Lung (tissue), 12 donors: Measurements from ENCODE around the gene PAX6. TPM values are rescaled to one million over a fixed set of nuclear protein-coding genes. Genes with fewer than 3 reads are reported as not detected.
A peak's percentile ranks its signal among the peaks of the same experiment; 100 is the strongest.

Experiments used
- ATAC-seq: fragments of 200-7000 bp; cut with Tn5 transposase; one replicate; pipeline ENCODE4 v1.9.1; 2020; ENCODE audit warnings: moderate number of reproducible peaks; ENCODE audit not compliant: insufficient read depth, low FRiP score
- DNase-seq, 3 donors: peaks; one replicate each; pipeline ENCODE4 v3.0.0-alpha.2; 2013 to 2017
- H3K27ac ChIP-seq, 2 donors: one replicate each; pipeline ENCODE4 v1.5.1; 2013; ENCODE audit warnings: mild to moderate bottlenecking in 2 of 2, moderate library complexity in 2 of 2, control low read depth in 1 of 2, inconsistent platforms in 1 of 2, low read depth in 1 of 2, low read length in 1 of 2
- H3K27me3 ChIP-seq, 3 donors: one replicate each; pipeline ENCODE4 v1.5.1; 2013; ENCODE audit warnings: low read length in 2 of 3; ENCODE audit not compliant: control insufficient read depth in 3 of 3, insufficient read depth in 3 of 3
- H3K36me3 ChIP-seq, 4 donors: one replicate each; pipeline ENCODE4 v1.5.1; 2013; ENCODE audit warnings: low read length in 4 of 4, mild to moderate bottlenecking in 1 of 4, moderate library complexity in 1 of 4; ENCODE audit not compliant: control insufficient read depth in 4 of 4, insufficient read depth in 4 of 4
- H3K4me1 ChIP-seq, 5 donors: one replicate each; pipeline ENCODE4 v1.5.1; 2013; ENCODE audit warnings: low read length in 5 of 5, mild to moderate bottlenecking in 2 of 5, moderate library complexity in 1 of 5; ENCODE audit not compliant: control insufficient read depth in 5 of 5, insufficient read depth in 5 of 5
- H3K4me3 ChIP-seq: one replicate; pipeline ENCODE4 v1.5.1; 2013; ENCODE audit warnings: mild to moderate bottlenecking, control low read depth, moderate library complexity
- H3K9ac ChIP-seq, 2 donors: one replicate each; pipeline ENCODE4 v1.5.1; 2013; ENCODE audit warnings: low read length in 2 of 2, control low read depth in 1 of 2; ENCODE audit not compliant: insufficient read depth in 1 of 2
- H3K9me3 ChIP-seq, 4 donors: one replicate each; pipeline ENCODE4 v1.5.1; 2013; ENCODE audit warnings: low read length in 3 of 4, mild to moderate bottlenecking in 1 of 4, moderate library complexity in 1 of 4; ENCODE audit not compliant: control insufficient read depth in 4 of 4, insufficient read depth in 3 of 4
- WGBS, 2 donors: extraction: QIAGEN DNeasy Blood & Tissue Kit; methylation state at CpG; one replicate each; pipeline ENCODE4 v1.1.7; 2013; 5-methylcytosine and 5-hydroxymethylcytosine counted together
- polyA plus RNA-seq, 2 donors: library from polyadenylated mRNA; stranded (reverse); fragments of 200-250 nt; gene quantifications; one replicate each; pipeline ENCODE4 v1.2.1, GENCODE V29; 2013
- total RNA-seq, 2 donors: library from RNA; depleted of rRNA in 1 of 2; stranded (reverse); fragments of >200 nt in 1 of 2; gene quantifications; one replicate each; pipeline ENCODE4 v1.2.1, GENCODE V29; 2014 to 2021
- TF ChIP-seq, protein P1 (sequence below): IDR thresholded peaks from 2 replicates; pipeline ENCODE4 v1.5.1; 2012; ENCODE audit warnings: mild to moderate bottlenecking; ENCODE audit errors: control extremely low read depth, extremely low read depth
- donor health status: control.
- donor health status: control.
- donor health status: Bipolar disorder and iron deficiency.
- donor health status: healthy.
- donor health status: DM: yes; HTN: yes; CAD: no.

The PAX6 gene
- total and polyA plus RNA-seq, 4 donors: 0.01 TPM; not detected in 3

DNA sequence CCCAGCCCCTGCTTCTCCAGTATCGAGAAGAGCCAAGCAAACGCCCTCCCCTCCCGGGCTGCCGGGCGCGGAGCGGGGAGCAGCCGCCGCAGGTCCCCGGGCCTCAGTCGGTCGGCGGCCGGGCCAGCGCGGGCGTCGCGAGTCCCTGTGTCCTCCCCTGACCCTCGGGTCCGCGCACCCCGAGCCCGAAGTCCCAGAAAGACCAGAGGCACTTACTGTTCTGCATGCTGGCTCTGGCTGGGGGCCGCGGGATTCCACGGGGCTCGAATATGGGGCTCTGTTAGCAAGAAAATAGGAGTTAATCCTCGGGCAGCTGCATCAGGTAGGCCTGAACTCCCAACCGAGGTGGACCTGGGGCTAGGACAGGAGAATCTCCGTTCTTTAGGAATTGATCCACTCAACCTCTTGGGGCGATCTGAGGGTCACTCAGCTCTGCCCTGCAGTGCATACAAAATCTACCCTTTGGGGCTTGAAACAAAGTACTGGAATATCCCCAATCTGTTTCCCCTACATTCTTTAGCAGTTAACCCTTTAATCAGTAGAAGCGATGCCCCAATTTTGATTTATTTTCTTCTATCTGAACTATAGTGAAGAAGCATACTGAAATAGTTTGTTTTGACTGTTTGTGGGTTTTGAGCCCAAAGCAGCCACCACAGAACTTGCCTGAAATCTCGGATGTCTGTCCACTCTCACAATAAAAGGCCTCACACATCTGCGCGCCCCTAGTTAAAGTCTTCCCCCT lies 4.8 kb downstream of the PAX6 start:
- TF ChIP-seq, protein P1, sequence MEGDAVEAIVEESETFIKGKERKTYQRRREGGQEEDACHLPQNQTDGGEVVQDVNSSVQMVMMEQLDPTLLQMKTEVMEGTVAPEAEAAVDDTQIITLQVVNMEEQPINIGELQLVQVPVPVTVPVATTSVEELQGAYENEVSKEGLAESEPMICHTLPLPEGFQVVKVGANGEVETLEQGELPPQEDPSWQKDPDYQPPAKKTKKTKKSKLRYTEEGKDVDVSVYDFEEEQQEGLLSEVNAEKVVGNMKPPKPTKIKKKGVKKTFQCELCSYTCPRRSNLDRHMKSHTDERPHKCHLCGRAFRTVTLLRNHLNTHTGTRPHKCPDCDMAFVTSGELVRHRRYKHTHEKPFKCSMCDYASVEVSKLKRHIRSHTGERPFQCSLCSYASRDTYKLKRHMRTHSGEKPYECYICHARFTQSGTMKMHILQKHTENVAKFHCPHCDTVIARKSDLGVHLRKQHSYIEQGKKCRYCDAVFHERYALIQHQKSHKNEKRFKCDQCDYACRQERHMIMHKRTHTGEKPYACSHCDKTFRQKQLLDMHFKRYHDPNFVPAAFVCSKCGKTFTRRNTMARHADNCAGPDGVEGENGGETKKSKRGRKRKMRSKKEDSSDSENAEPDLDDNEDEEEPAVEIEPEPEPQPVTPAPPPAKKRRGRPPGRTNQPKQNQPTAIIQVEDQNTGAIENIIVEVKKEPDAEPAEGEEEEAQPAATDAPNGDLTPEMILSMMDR: no peak
- WGBS, 2 donors: 8 to 10% methylated on average over 36 of the region's 36 CpGs
- H3K27ac ChIP-seq: no peak overlapping the region
- no peak overlapping the region for H3K9ac ChIP-seq
- H3K27me3 ChIP-seq: peaks cover 10 to 92% (median 89%) of the 10 kb centered on the region in 3 donors
- H3K4me1 ChIP-seq: peaks cover 0 to 35% (median 4%) of the 10 kb centered on the region in 5 donors
- no peaks in the 10 kb centered on the region for H3K36me3 ChIP-seq
- H3K4me3 ChIP-seq: no peak overlapping the region
- no peak for DNase-seq
- no peak for ATAC-seq
- H3K9me3 ChIP-seq: peaks cover 0 to 31% (median 0%) of the 10 kb centered on the region in 4 donors

DNA sequence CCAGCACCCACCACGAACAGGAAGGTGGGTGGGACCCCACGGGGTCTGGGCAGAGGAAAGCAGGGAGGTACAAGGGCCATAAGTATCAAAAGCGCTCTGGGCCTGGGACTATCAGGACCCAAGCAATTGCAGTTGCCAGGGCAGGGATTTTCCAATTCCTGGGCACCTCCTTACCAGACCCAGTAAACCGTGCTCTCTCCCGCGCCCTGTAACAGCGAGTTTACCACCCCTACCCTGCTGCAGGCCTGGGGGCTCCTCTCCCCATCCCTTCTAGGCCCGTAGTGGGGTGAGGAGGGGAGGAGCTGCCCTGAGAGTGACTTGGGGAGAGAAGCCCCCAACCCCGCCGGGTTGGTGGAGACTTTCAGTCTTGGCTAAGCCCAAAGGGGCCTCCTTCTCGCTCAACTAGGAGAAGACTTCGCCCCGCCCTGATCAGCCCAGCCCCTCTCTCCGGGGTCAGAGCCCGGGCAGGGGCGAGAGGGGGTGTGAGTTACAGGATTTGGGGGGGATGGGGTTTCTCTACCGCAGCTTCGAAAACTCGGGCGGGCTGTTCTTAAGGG lies 5.4 kb downstream of the PAX6 start:
- Histone ChIP-seq H3K27ac (no peak overlapping the region), H3K4me1 (peaks cover 0 to 30% (median 3%) of the 10 kb centered on the region in 5 donors), H3K27me3 (peaks cover 8 to 93% (median 89%) of the 10 kb centered on the region in 3 donors), H3K4me3 (no peak overlapping the region), H3K36me3 (no peaks in the 10 kb centered on the region), H3K9ac (no peak overlapping the region), H3K9me3 (peaks cover 0 to 34% (median 0%) of the 10 kb centered on the region in 4 donors)
- TF ChIP-seq, protein P1: no peak
- DNase-seq (peak in 1 of 3 donors; percentile 14), ATAC-seq (no peak)
- 4 to 8% methylated on average over 15 to 20 of the region's 20 CpGs for WGBS, 2 donors

DNA sequence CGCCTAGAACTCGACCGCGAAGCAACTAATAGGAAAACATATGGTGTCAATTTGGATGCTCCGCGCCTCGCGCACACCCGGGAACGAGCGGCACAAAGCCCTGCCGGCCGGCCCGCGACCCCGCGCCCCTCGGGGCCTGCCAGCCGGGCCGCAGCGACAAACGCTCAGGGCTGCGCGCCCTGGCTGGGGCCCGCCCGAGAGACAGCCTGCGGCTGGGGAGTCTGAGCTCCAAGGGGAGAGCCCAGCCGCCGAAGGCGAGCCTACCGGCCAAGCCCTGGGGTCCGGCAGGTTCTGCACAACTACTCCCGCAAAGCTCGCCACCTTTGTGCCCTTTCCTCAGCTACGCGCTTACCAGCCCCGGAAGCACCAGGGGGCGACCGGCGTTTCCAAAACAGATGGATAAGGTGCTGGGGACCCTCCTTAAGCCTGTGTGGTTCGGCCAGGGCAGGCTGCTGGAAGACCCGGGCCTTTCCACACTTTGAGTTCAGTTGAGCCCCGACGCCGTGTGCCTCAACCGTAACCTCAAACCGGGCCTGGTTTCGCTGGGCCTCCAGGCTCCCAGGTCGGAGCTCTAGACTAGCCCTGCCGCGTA lies 6.0 kb downstream of the PAX6 start:
- Histone ChIP-seq H3K9me3 (peaks cover 0 to 38% (median 0%) of the 10 kb centered on the region in 4 donors), H3K4me1 (peaks cover 0 to 27% (median 0%) of the 10 kb centered on the region in 5 donors), H3K9ac (no peak overlapping the region), H3K27ac (no peak overlapping the region), H3K27me3 (peaks cover 11 to 95% (median 93%) of the 10 kb centered on the region in 3 donors), H3K36me3 (no peaks in the 10 kb centered on the region), H3K4me3 (no peak overlapping the region)
- WGBS, 2 donors: 3 to 7% methylated on average over 51 of the region's 51 CpGs
- TF ChIP-seq, protein P1: no peak
- DNase-seq (peak in 1 of 3 donors; percentile 45), ATAC-seq (no peak)
